ENCODE measurements around the gene ANKRD33B.
"Not testable (repeated sequence)": the region's sequence is repeated elsewhere in the genome, so short reads cannot be mapped to it uniquely, and the experiment has no call there.

Gene ANKRD33B

GRCh38 chr5:10664180-10664769 is 100.4 kb downstream of the ANKRD33B start:
- not testable (repeated sequence) for DNase-seq

- no peak for DNase-seq
These were observed 101.9 kb downstream of the ANKRD33B start for GRCh38 chr5:10665799-10666198.

DNA sequence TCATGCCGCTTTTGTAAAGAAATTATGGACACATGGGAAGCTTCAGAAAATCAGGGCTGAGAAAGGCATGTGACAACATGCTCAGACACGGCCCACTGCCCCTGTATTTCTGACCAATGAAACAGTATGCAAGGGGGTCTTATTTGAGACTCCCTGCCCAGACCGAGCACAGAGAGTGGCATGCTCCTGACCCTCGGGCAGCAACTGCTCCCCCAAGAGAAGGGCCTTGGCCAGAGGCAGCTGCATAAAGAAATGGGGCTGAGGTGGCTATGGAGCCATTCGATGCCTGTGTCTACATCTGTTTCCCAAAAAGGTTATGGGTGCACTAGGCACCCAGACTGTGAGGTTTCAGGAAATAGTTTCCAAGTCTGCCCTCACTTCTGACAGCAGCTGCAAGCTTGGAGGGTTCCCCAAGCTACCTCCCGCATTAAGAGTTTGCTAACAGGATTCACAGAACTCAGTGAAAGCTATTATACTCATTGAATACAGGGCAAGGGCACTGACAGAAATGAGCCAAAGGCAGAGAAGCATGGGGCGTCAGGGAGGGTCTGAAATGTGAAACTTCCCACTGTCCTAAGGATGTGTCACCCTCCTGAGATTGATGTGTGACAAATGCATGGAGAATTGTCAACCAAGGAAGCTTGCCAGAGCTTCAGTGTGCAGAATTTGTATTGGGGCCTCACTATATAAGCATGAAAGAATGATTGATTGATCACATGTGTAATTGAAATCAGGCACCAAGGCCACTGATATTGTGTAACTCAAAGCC is 102.8 kb downstream of the ANKRD33B start:
- DNase-seq = no peak

- DNase-seq = no peak
These were observed 103.7 kb downstream of the ANKRD33B start for GRCh38 chr5:10667431-10668057.

DNA sequence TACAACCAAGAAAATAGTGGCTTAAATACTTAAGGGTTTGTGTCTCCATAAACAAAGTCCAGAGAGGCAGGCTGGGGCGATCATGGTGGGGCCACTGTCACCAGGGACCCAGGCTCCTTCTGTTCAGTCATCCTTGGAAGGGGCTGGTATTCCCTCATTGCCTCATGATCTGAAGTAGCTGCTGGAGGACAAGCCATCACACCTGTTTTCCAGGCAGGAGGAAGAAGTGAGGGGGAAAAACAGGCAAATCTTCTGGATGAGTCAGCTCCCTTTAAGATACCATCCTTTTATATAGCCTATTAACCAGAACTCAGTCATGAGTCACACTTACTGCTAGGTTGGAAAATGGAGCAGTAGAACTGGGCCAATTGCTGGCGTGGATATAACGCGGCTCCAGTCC is 104.8 kb downstream of the ANKRD33B start:
- no peak for DNase-seq

DNA sequence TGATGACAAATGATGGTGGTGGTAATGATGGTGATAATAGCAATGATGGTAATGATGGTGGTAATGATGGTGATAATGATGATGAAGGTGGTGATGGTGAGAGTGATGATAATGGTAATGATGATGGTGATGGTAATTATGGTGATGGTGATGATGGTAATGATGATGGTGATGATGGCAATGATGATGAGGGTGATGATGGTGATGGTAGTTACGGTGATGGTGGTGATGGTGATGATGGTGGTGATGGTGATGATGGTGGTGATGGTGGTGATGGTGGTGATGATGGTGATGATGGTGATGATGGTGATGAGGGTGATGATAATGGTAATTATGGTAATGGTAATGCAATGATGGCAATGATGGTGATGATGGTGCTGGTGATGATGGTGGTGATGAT is 106.1 kb downstream of the ANKRD33B start:
- no peak for DNase-seq

GRCh38 chr5:10671041-10672008 is 107.5 kb downstream of the ANKRD33B start:
- DNase-seq = no peak

DNA sequence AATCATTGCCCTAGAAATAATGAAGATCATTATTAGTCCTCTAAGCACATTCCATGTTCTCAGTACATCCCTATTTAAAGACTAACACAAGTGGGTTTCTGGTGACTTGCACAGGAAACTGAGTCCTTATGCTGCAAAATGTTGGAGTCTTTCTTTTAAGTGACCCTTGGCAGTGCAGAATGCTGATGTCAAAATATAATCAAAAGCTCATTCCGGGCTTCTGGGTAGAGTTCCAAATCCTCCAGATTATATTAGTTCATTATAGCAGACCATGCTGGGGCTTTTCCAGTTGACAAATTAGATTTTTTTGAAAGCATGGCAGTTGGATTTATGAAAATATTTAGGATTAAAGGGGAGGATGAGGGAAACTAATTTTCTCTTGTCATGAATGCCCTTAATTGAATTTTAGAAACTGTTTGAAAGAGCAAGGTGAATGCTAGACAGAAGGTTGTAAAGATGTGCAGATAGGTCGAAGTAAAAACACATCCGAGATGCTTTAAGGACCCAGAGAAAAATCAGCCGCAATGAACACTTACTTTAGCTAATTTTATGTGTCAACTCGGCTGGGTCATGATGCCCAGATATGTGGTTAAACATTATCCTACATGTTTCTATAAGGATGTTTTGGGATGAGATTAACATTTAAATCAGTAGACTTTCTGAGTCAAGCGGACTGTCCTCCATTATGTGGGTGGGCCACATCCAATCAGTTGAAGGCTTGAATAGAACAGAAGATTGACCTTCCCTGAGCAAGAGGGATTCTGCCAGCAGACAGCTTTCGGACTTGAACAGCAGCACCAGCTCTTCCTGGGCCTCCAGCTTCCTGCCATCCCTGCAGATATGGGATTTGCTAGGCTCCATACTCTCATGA is 108.5 kb downstream of the ANKRD33B start:
- DNase-seq = no peak

DNA sequence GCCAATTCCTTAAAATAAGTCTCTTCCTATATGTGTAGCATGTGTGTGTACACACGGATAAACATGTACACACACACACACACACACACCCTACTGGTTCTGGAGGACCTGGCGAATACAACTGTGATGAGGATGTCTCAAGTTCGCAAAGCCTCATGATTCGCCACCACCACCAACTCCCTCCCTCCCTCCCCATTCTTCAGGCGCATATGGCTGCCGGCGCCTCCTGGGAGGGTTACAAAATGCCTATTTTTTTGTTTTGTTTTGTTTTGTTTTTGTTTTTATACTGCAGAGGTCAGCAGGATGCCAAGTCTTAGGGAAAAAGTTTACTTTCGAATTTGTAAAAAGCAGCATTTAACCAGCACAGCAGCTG is 109.1 kb downstream of the ANKRD33B start:
- no peak for DNase-seq

- DNase-seq = no peak
These were observed 109.5 kb downstream of the ANKRD33B start for GRCh38 chr5:10673407-10673806.

- DNase-seq = no peak
These were observed 110.2 kb downstream of the ANKRD33B start for GRCh38 chr5:10674096-10674495.

DNA sequence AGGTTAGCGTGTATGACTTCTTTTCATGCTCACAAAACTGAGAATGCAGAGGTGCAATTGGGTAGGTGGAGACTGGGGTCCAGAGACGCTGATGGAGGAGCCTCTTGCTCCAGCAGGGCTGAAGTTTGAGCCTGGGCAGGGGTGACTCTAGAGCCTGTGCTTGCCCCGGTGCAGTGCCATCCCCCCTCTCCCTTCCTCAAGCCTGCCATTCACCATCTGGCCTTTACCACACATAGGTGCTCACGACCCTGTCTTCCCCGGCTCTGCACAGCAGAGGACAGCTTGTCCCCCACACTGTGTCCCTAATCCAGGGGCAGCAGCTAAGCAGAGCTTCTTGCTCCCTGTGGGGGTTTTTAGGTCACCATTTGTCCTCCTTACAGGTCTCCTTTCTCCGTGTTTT is 110.7 kb downstream of the ANKRD33B start:
- DNase-seq = no peak

DNA sequence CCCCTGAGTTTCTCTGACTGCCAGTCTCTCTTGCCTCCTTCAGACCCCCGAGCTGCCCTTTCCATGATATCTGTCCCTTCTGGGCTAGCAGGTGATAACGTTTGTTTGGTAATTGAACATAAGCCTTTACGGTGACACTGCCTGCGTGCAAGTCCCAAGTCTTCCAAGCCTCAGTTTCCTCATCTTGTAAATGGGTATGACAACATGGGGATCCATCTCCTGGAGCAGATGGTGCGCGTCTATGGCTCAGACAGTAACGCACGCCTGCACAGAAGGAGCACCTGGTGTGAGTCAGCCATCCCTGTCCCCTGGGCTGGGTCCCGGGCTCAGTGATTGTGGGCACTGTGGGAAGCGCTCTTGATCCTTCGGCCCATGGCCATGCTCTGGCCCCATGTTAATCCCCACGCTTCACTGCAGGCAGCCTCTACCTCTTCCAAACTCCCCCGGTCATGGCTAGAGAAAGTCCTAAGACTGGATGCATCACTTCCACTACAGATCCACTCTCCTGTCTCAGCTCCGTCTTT is 111.4 kb downstream of the ANKRD33B start:
- no peak for DNase-seq

- DNase-seq = no peak
These were observed 112.4 kb downstream of the ANKRD33B start for GRCh38 chr5:10676224-10676623.

GRCh38 chr5:10676946-10677345 is 113.1 kb downstream of the ANKRD33B start:
- no peak for DNase-seq

GRCh38 chr5:10677533-10677932 is 113.7 kb downstream of the ANKRD33B start:
- DNase-seq = no peak

DNA sequence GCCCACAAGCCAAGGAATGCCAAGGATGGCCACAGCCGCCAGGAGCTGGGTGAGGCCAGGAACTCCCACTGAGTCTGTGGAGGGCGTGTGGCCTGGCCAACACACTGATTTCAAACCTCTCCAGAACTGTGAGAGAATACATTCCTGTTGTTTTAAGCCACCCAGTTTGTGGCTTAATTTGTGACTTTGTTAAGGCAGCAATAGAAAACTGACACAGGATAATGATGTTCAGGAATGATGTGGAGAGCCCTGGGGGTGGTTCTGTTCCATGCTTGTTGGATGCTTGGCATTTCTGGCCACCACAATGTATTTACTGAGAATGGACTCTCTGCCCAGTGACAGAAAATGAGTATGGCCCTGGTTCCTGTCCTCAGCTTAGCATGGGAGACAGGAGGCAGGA is 114.4 kb downstream of the ANKRD33B start:
- no peak for DNase-seq

GRCh38 chr5:10679336-10679988 is 115.6 kb downstream of the ANKRD33B start:
- no peak for DNase-seq

GRCh38 chr5:10680876-10681481 is 117.1 kb downstream of the ANKRD33B start:
- DNase-seq = no peak

DNA sequence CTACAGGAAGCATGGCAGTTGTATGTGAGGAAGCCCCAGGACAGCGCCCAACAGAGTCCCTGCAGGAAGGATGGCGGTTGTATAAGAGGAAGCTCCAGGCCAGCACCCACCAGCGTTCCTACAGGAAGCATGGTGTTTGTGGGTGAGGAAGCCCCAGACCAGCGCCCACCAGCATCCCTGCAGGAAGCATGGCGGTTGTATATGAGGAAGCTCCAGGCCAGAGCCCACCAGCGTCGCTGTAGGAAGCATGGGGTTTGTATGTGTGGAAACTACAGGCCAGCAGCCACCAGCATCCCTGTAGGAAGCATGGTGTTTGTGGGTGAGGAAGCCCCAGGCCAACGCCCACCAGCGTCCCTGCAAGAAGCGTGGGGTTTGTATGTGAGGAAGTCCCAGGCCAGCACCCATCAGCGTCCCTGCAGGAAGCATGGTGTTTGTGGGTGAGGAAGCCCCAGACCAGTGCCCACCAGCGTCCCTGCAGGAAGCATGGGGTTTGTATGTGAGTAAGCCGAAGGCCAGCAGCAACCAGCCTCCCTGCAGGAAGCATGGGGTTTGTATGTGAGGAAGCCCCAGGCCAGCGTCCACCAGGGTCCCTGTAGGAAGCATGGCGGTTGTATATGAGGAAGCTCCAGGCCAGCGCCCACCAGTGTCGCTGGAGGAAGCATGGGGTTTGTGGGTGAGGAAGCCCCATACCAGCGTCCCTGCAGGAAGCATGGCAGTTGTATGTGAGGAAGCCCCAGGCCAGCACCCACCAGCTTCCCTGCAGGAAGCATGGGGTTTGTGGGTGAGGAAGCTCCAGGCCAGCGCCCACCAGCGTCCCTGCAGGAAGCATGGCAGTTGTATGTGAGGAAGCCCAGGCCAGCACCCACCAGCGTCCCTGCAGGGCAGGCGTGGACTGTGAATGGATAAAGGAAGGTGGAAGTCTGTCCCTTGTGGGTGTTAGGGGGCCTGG is 118.1 kb downstream of the ANKRD33B start:
- no peak for DNase-seq

Measured in CD4-positive, alpha-beta T cell treated with Interferon alpha-2 for 1 hour (primary cell).